ENCODE results near the gene TTYH3. TPM values are rescaled to one million over a fixed set of nuclear protein-coding genes. Genes with fewer than 3 reads are reported as not detected.

TTYH3 gene
- total RNA-seq, 1 experiment from 2014 or later = 114 TPM

- Histone ChIP-seq H3K79me2 (ENCODE audit: low read depth) (peaks cover 23% of the 10 kb centered on the region), H3K9me3 (ENCODE audit: insufficient read depth, low read depth) (no peaks in the 10 kb centered on the region), H2AFZ (no peak overlapping the region), H3F3A (ENCODE audit: insufficient read depth, low read depth) (peaks cover 13% of the 10 kb centered on the region), H3K4me1 (replicated peaks; ENCODE audit: insufficient read depth) (peaks cover 22% of the 10 kb centered on the region), H4K20me1 (ENCODE audit: insufficient read depth) (peaks cover 43% of the 10 kb centered on the region), H3K4me2 (no peak overlapping the region), H3K9me2 (ENCODE audit: insufficient read depth) (no peaks in the 10 kb centered on the region), H3K4me3 (no peak overlapping the region), H3K36me3 (ENCODE audit: low read depth) (no peaks in the 10 kb centered on the region), H3K27ac (no peak overlapping the region), H3K27me3 (ENCODE audit: insufficient read depth, low read depth) (no peaks in the 10 kb centered on the region)
- no peak for TF ChIP-seq EZH2 (IDR thresholded peaks at IDR 0.05; ENCODE audit: low read depth)
- TF ChIP-seq CTCF (conservative IDR thresholded peaks at IDR 0.05) = no peak
- no TSS peak for BruUV-seq (replicated peaks)
- POLR2A ChIA-PET (ENCODE audit: unreplicated experiment) = no interaction called here
- DNase-seq = no peak
- intact Hi-C loops (cut with micrococcal nuclease; ENCODE audit: unreplicated experiment) = no loop called here
- CTCF ChIA-PET = no interaction called here
These were observed 3.4 kb downstream of the TTYH3 start for GRCh38 chr7:2635148-2635668.

- CTCF ChIA-PET = interaction anchor here (0.6 kb wide), 1 partner anchor 29 kb away, joined by 3 read pairs; no protein-coding TSS in a partner anchor
- peaks cover 22% of the 10 kb centered on the region for H3K4me1 ChIP-seq (replicated peaks; ENCODE audit: insufficient read depth)
- no peak for DNase-seq
- TF ChIP-seq CTCF (conservative IDR thresholded peaks at IDR 0.05) (no peak), EZH2 (IDR thresholded peaks at IDR 0.05; ENCODE audit: low read depth) (no peak)
- H3K4me3 ChIP-seq = no peak overlapping the region
- POLR2A ChIA-PET (ENCODE audit: unreplicated experiment) = no interaction called here
- intact Hi-C loops (cut with micrococcal nuclease; ENCODE audit: unreplicated experiment) = no loop called here
- H3K27ac ChIP-seq = no peak overlapping the region
- H3K9me3 ChIP-seq (ENCODE audit: insufficient read depth, low read depth) = no peaks in the 10 kb centered on the region
- H3K79me2 ChIP-seq (ENCODE audit: low read depth) = peaks cover 23% of the 10 kb centered on the region
- H3K36me3 ChIP-seq (ENCODE audit: low read depth) = no peaks in the 10 kb centered on the region
- no peaks in the 10 kb centered on the region for H3K27me3 ChIP-seq (ENCODE audit: insufficient read depth, low read depth)
- no peaks in the 10 kb centered on the region for H3K9me2 ChIP-seq (ENCODE audit: insufficient read depth)
- H3K4me2 ChIP-seq = no peak overlapping the region
- no peak overlapping the region for H2AFZ ChIP-seq
- peaks cover 11% of the 10 kb centered on the region for H3F3A ChIP-seq (ENCODE audit: insufficient read depth, low read depth)
- no TSS peak for BruUV-seq (replicated peaks)
- peaks cover 46% of the 10 kb centered on the region for H4K20me1 ChIP-seq (ENCODE audit: insufficient read depth)
These were observed 4.3 kb downstream of the TTYH3 start for GRCh38 chr7:2635810-2636701.

GRCh38 chr7:2637066-2637471 is 5.3 kb downstream of the TTYH3 start:
- no peak overlapping the region for H3K4me2 ChIP-seq
- BruUV-seq (replicated peaks) = no TSS peak
- peaks cover 22% of the 10 kb centered on the region for H3K4me1 ChIP-seq (replicated peaks; ENCODE audit: insufficient read depth)
- DNase-seq = no peak
- TF ChIP-seq CTCF (conservative IDR thresholded peaks at IDR 0.05) (no peak), EZH2 (IDR thresholded peaks at IDR 0.05; ENCODE audit: low read depth) (no peak)
- no peaks in the 10 kb centered on the region for H3K9me3 ChIP-seq (ENCODE audit: insufficient read depth, low read depth)
- H3F3A ChIP-seq (ENCODE audit: insufficient read depth, low read depth) = peaks cover 11% of the 10 kb centered on the region
- no peak overlapping the region for H2AFZ ChIP-seq
- H4K20me1 ChIP-seq (ENCODE audit: insufficient read depth) = peaks cover 57% of the 10 kb centered on the region
- peaks cover 22% of the 10 kb centered on the region for H3K79me2 ChIP-seq (ENCODE audit: low read depth)
- H3K9me2 ChIP-seq (ENCODE audit: insufficient read depth) = no peaks in the 10 kb centered on the region
- intact Hi-C loops (cut with micrococcal nuclease; ENCODE audit: unreplicated experiment) = no loop called here
- H3K36me3 ChIP-seq (ENCODE audit: low read depth) = no peaks in the 10 kb centered on the region
- H3K4me3 ChIP-seq = no peak overlapping the region
- ChIA-PET POLR2A (ENCODE audit: unreplicated experiment) (no interaction called here), CTCF (no interaction called here)
- H3K27ac ChIP-seq = no peak overlapping the region
- no peaks in the 10 kb centered on the region for H3K27me3 ChIP-seq (ENCODE audit: insufficient read depth, low read depth)
